HCT116 (cell line): ENCODE data around the gene SLC35B1. TPM values are rescaled to one million over a fixed set of nuclear protein-coding genes. Genes with fewer than 3 reads are reported as not detected.

ENCODE experiments used
- ATAC-seq: fragments of 200-7000 bp; cut with Tn5 transposase; 2 replicates; pipeline ENCODE4 v1.9.1; 2020; ENCODE audit warnings: mild to moderate bottlenecking, moderate library complexity
- BruUV-seq: library from RNA; stranded (reverse); fragments of 400-500 nt; replicated peaks from 2 replicates; lab custom pipeline; 2021; lab: Mats Ljungman, UMichigan
- CTCF ChIA-PET: fragments of 300-600 bp; sonication (Branson Sonifier 250); formaldehyde crosslinking; loops from one replicate; lab custom pipeline; 2021; ENCODE audit warnings: antibody characterized with exemption; lab: Charles Lee
- POLR2A ChIA-PET: fragments of 300-600, 350-600 bp; sonication (Branson Sonifier 250); formaldehyde crosslinking; loops from one replicate; lab custom pipeline; 2021; ENCODE audit warnings: antibody characterized with exemption; lab: Charles Lee
- RAD21 ChIA-PET, 2 experiments: fragments of 300-600 bp; sonication (Branson Sonifier 250); formaldehyde crosslinking; loops; one replicate each; lab custom pipeline; 2023; ENCODE audit warnings: low total read pairs in 2 of 2; ENCODE audit not compliant: uncharacterized antibody in 2 of 2, unreplicated experiment in 2 of 2, low non-redundant PET in 1 of 2; lab: Charles Lee
- DNase-seq: peaks from one replicate; pipeline ENCODE4 v3.0.0-alpha.2; 2010; ENCODE audit warnings: low read depth, low spot score
- H2AFZ ChIP-seq: fragments of 200-600 bp; shearing (Covaris generic), sonication (generic); 2 replicates; pipeline ENCODE4 v1.6.1; 2017; ENCODE audit warnings: low read depth, mixed run types, mixed read lengths, antibody characterized with exemption, low read length; ENCODE audit not compliant: poor library complexity, severe bottlenecking
- H3K27ac ChIP-seq: 2 replicates; pipeline ENCODE4 v1.5.1; 2012; ENCODE audit warnings: low read depth, low read length
- H3K27me3 ChIP-seq: fragments of 200-600 bp; sonication (generic); 2 replicates; pipeline ENCODE4 v1.6.1; 2016; ENCODE audit warnings: mixed run types, low read length, mixed read lengths; ENCODE audit not compliant: insufficient read depth
- H3K36me3 ChIP-seq, 2 experiments: fragments of 200-500 bp in 1 of 2; fragments of 200-600 bp in 1 of 2; sonication (Bioruptor generic) in 1 of 2; sonication (generic) in 1 of 2; 2 replicates each; pipeline versions ENCODE4 v1.5.1 to v1.6.1; 2014 to 2016; ENCODE audit warnings: low read length in 2 of 2, inconsistent platforms in 1 of 2, mixed read lengths in 1 of 2, mixed run types in 1 of 2; ENCODE audit not compliant: insufficient read depth in 2 of 2, control insufficient read depth in 1 of 2
- H3K4me1 ChIP-seq, 2 experiments: fragments of 200-600 bp in 1 of 2; sonication (generic) in 1 of 2; 2 replicates each; pipeline versions ENCODE4 v1.5.1 to v1.6.1; 2012 to 2017; ENCODE audit warnings: low read length in 2 of 2, inconsistent platforms in 1 of 2, mild to moderate bottlenecking in 1 of 2, mixed read lengths in 1 of 2, mixed run types in 1 of 2, moderate library complexity in 1 of 2; ENCODE audit not compliant: insufficient read depth in 2 of 2, control insufficient read depth in 1 of 2
- H3K4me2 ChIP-seq: fragments of 200-600 bp; sonication (generic); 2 replicates; pipeline ENCODE4 v1.6.1; 2017; ENCODE audit warnings: mixed run types, low read length, mixed read lengths
- H3K4me3 ChIP-seq, 2 experiments: fragments of 200-600 bp in 1 of 2; sonication (generic) in 1 of 2; replicated peaks in 1 of 2; 2 replicates each; pipeline ENCODE4 v1.5.1; 2011 to 2016; ENCODE audit warnings: low read length in 2 of 2, control low read depth in 1 of 2, low read depth in 1 of 2, mild to moderate bottlenecking in 1 of 2, mixed read lengths in 1 of 2, mixed run types in 1 of 2
- H3K79me2 ChIP-seq: fragments of 200-600 bp; sonication (generic); 2 replicates; pipeline ENCODE4 v1.6.1; 2017; ENCODE audit warnings: mild to moderate bottlenecking, mixed run types, low read length, moderate library complexity, mixed read lengths; ENCODE audit not compliant: insufficient read depth
- H3K9ac ChIP-seq: fragments of 200-600 bp; sonication (generic); 2 replicates; pipeline ENCODE4 v1.6.1; 2016; ENCODE audit warnings: low read length, mixed read lengths
- H3K9me2 ChIP-seq: fragments of 200-600 bp; sonication (generic), shearing (Covaris generic); 2 replicates; pipeline ENCODE4 v1.6.1; 2017; ENCODE audit warnings: mixed run types, mild to moderate bottlenecking, moderate library complexity; ENCODE audit not compliant: insufficient read depth
- H3K9me3 ChIP-seq, 2 experiments: fragments of 200-500 bp in 1 of 2; fragments of 200-600 bp in 1 of 2; sonication (Bioruptor generic) in 1 of 2; sonication (generic) in 1 of 2; 2 replicates each; pipeline ENCODE4 v1.6.1; 2014 to 2017; ENCODE audit warnings: low read length in 2 of 2, mixed read lengths in 2 of 2, inconsistent platforms in 1 of 2, low read depth in 1 of 2, mild to moderate bottlenecking in 1 of 2, mixed run types in 1 of 2, moderate library complexity in 1 of 2; ENCODE audit not compliant: control insufficient read depth in 1 of 2, insufficient read depth in 1 of 2
- H4K20me1 ChIP-seq: fragments of 200-600 bp; sonication (generic), shearing (Covaris generic); 2 replicates; pipeline ENCODE4 v1.6.1; 2017; ENCODE audit warnings: mixed run types, mild to moderate bottlenecking, moderate library complexity; ENCODE audit not compliant: insufficient read depth
- POLR2A ChIP-seq: IDR thresholded peaks from 2 replicates; pipeline ENCODE4 v1.7.0; 2011; ENCODE audit warnings: borderline replicate concordance; ENCODE audit not compliant: insufficient read depth, insufficient read length; ENCODE audit errors: extremely low read depth
- SIN3A ChIP-seq: IDR thresholded peaks from 2 replicates; pipeline ENCODE4 v1.6.1; 2012; ENCODE audit warnings: low read depth
- ZFX ChIP-seq: fragments of 450-650 bp; IDR thresholded peaks from 2 replicates; pipeline ENCODE4 v1.6.1; 2017
- intact Hi-C: fragments of 100-400 bp; cut with micrococcal nuclease; formaldehyde crosslinking; loops from 2 replicates; pipeline ENCODE4 v1.10.0; 2022
- total RNA-seq: library from RNA; stranded (reverse); gene quantifications from one replicate; pipeline ENCODE4 v1.2.1, GENCODE V29; 2021; ENCODE audit not compliant: unreplicated experiment
- TF ChIP-seq, protein P1 (sequence below), 3 experiments: fragments of 200-600 bp in 1 of 3; sonication (generic) in 1 of 3; IDR thresholded peaks in 2 of 3; conservative IDR thresholded peaks in 1 of 3; 2 replicates each; pipeline ENCODE4 v1.5.1; 2012 to 2017; ENCODE audit warnings: low read depth in 2 of 3, low read length in 2 of 3, antibody characterized with exemption in 1 of 3, borderline replicate concordance in 1 of 3, control low read depth in 1 of 3, mild to moderate bottlenecking in 1 of 3, mixed read lengths in 1 of 3, mixed run types in 1 of 3, moderate library complexity in 1 of 3; ENCODE audit not compliant: insufficient read depth in 1 of 3

SLC35B1 gene
- total RNA-seq, 1 experiment from 2014 or later: 87.5 TPM

DNA sequence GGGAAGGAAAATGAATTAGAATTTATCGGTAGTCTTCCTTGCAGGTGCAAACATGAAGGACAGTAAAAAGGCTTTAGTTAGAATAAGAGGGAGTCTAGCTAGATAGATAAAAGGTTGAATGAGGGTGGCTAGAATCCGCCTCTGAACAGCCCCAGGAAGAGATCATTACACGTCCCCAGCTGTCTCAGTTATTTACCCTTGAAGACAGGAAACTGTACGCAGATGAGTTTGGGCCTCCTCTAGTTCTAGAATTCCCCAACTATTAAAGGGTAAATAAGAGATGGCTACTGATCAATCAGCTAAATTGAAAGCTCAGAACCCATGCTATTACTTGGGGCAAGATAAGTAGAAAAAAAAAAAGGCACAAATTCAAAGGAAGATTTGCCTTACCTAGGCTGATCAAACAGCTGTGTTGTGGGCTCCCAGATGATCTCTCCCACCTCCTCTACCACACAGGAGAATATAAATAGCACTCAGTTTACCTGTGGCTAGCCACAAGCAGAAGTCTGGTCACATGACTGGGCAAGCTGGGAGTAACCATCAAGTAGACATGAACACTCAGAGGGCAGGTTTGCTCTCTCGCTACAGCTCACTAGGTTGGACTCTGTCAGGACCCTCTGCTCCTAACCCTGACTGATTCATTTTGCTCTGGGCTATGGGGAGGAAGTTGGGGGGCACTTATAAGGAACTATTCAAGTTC lies 39.2 kb upstream of the SLC35B1 start:
- Histone ChIP-seq H4K20me1 (no peaks in the 10 kb centered on the region), H3K36me3 (no peaks in the 10 kb centered on the region), H3K79me2 (no peaks in the 10 kb centered on the region), H2AFZ (no peak overlapping the region), H3K4me2 (no peak overlapping the region), H3K27me3 (no peaks in the 10 kb centered on the region; the same call in 1 of the 2 replicates), H3K9ac (no peak overlapping the region), H3K9me2 (no peaks in the 10 kb centered on the region), H3K4me1 (no peaks in the 10 kb centered on the region), H3K27ac (no peak overlapping the region), H3K4me3 (no peak overlapping the region), H3K9me3 (no peaks in the 10 kb centered on the region)
- ChIA-PET POLR2A (interaction anchor here (2.3 kb wide), 1 partner anchor 17 kb away, joined by 8 read pairs; the partner anchor contains the start of gene FAM117A), RAD21 (no interaction called here), CTCF (interaction anchor here (0.6 to 1.1 kb wide), 3 partner anchors 17 to 251 kb away, joined by 3 to 4 read pairs (median 3); partner anchors contain the start of genes FAM117A and SLC35B1)
- DNase-seq (no peak), ATAC-seq (no peak)
- intact Hi-C loops: no loop called here
- BruUV-seq: no TSS peak
- TF ChIP-seq SIN3A (no peak), POLR2A (no peak), ZFX (no peak)
- TF ChIP-seq, protein P1, sequence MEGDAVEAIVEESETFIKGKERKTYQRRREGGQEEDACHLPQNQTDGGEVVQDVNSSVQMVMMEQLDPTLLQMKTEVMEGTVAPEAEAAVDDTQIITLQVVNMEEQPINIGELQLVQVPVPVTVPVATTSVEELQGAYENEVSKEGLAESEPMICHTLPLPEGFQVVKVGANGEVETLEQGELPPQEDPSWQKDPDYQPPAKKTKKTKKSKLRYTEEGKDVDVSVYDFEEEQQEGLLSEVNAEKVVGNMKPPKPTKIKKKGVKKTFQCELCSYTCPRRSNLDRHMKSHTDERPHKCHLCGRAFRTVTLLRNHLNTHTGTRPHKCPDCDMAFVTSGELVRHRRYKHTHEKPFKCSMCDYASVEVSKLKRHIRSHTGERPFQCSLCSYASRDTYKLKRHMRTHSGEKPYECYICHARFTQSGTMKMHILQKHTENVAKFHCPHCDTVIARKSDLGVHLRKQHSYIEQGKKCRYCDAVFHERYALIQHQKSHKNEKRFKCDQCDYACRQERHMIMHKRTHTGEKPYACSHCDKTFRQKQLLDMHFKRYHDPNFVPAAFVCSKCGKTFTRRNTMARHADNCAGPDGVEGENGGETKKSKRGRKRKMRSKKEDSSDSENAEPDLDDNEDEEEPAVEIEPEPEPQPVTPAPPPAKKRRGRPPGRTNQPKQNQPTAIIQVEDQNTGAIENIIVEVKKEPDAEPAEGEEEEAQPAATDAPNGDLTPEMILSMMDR (IDR thresholded peaks at IDR 0.05 in 2 of 3, conservative IDR thresholded peaks at IDR 0.05 in 1 of 3; ENCODE audit: borderline replicate concordance in 1 of 3, insufficient read depth in 1 of 3, low read depth in 2 of 3, low read length in 2 of 3): no peak
